Caco-2 (cell line): Measurements from ENCODE around the gene ESPNL. TPM values are rescaled to one million over a fixed set of nuclear protein-coding genes. Genes with fewer than 3 reads are reported as not detected.

ENCODE experiments used
- BruUV-seq: library from RNA; stranded (reverse); fragments of 400-500 nt; replicated peaks from 2 replicates; lab custom pipeline; 2021; lab: Mats Ljungman, UMichigan
- CTCF ChIA-PET: fragments of 300-600 bp; sonication (Branson Sonifier 250); formaldehyde crosslinking; loops from one replicate; lab custom pipeline; 2022; ENCODE audit warnings: antibody characterized with exemption; lab: Charles Lee
- POLR2A ChIA-PET: fragments of 300-600 bp; sonication (Branson Sonifier 250); formaldehyde crosslinking; loops from one replicate; lab custom pipeline; 2022; ENCODE audit warnings: antibody characterized with exemption; lab: Charles Lee
- DNase-seq, 2 experiments: peaks; one replicate each; pipeline versions ENCODE4 v3.0.0 to v3.0.0-alpha.2; 2020 to 2022
- H3K27me3 ChIP-seq: replicated peaks from 2 replicates; pipeline ENCODE4 v1.6.0; 2011; ENCODE audit warnings: low read length; ENCODE audit not compliant: control insufficient read depth, insufficient read depth
- H3K36me3 ChIP-seq: 2 replicates; pipeline ENCODE4 v1.5.1; 2011; ENCODE audit warnings: low read length; ENCODE audit not compliant: control insufficient read depth, insufficient read depth
- H3K4me1 ChIP-seq: fragments of 250-450 bp; sonication (Bioruptor Pico); 2 replicates; pipeline ENCODE4 v1.5.1; 2020; ENCODE audit warnings: mild to moderate bottlenecking
- H3K4me3 ChIP-seq: 2 replicates; pipeline ENCODE4 v1.5.1; 2011; ENCODE audit warnings: low read depth, mild to moderate bottlenecking, control low read depth, low read length
- H3K9me3 ChIP-seq: fragments of 250-450 bp; sonication (Bioruptor Pico); 2 replicates; pipeline ENCODE4 v1.5.1; 2020; ENCODE audit warnings: mild to moderate bottlenecking, moderate library complexity
- H3K27ac Mint-ChIP-seq: one replicate; pipeline ENCODE4 v1.8.0; 2022; ENCODE audit warnings: mixed read lengths; ENCODE audit not compliant: unreplicated experiment
- H3K27me3 Mint-ChIP-seq: one replicate; pipeline ENCODE4 v1.8.0; 2022; ENCODE audit warnings: mixed read lengths; ENCODE audit not compliant: insufficient read depth, unreplicated experiment
- H3K36me3 Mint-ChIP-seq: one replicate; pipeline ENCODE4 v1.8.0; 2022; ENCODE audit warnings: mild to moderate bottlenecking, mixed read lengths; ENCODE audit not compliant: insufficient read depth, unreplicated experiment
- H3K4me1 Mint-ChIP-seq: one replicate; pipeline ENCODE4 v1.8.0; 2022; ENCODE audit warnings: low read depth, mixed read lengths; ENCODE audit not compliant: unreplicated experiment
- H3K4me3 Mint-ChIP-seq: one replicate; pipeline ENCODE4 v1.8.0; 2022; ENCODE audit warnings: mild to moderate bottlenecking, moderate library complexity, mixed read lengths; ENCODE audit not compliant: unreplicated experiment
- H3K9me3 Mint-ChIP-seq: one replicate; pipeline ENCODE4 v1.8.0; 2022; ENCODE audit warnings: mixed read lengths; ENCODE audit not compliant: unreplicated experiment
- intact Hi-C: fragments of 100-400 bp; cut with micrococcal nuclease; formaldehyde crosslinking; loops from one replicate; pipeline ENCODE4 v1.10.0; 2022; ENCODE audit not compliant: unreplicated experiment
- total RNA-seq: library from RNA; stranded (reverse); gene quantifications from 2 replicates; pipeline ENCODE4 v1.2.3, GENCODE V29; 2022
- TF ChIP-seq, protein P1 (sequence below), 2 experiments: fragments of 200-600 bp in 1 of 2; IDR thresholded peaks; 1 replicate in 1 of 2; 2 replicates in 1 of 2; pipeline versions ENCODE4 v1.5.1 to v1.8.0; 2011 to 2022; ENCODE audit warnings: antibody characterized with exemption in 1 of 2, control low read depth in 1 of 2, inconsistent platforms in 1 of 2, low read depth in 1 of 2, low read length in 1 of 2, mild to moderate bottlenecking in 1 of 2, moderate library complexity in 1 of 2; ENCODE audit not compliant: insufficient read depth in 1 of 2, severe bottlenecking in 1 of 2, unreplicated experiment in 1 of 2

ESPNL gene
- total RNA-seq, 1 experiment from 2014 or later, result not detected

DNA sequence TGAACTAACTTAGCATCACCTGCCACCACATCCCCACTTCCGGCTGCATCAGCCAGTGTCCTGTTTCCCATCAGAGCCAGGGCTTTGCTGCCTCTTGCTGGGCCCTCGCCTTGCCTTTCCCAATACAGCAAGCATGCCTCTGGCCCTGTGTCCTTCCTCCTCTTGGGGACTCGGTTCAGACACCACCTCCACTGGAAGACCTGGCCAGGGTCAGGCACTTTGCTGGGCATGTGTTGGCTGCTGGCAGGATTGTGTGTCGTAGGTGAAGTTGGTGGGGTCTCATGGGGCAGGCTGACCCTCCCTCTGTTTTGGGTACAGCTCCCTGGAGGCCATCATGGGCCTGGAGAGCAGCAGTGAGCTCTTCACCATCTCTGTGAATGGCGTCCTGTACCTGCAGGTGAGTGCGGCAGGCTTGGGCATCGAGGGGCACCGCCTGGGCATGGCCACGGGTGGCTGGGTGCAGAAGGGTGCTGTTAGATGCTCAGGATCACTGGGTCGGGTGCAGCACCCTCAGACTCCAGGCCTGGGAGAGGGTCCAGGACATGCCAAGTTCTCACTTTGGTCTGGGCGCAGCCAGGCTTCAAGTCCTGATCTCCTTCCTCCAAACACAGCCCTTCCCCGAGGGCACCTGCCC is 65.3 kb downstream of the ESPNL start:
- BruUV-seq, result no TSS peak
- Mint-ChIP-seq H3K4me3 (no peak overlapping the region), H3K4me1 (no peaks in the 10 kb centered on the region), H3K27me3 (no peaks in the 10 kb centered on the region), H3K27ac (no peak overlapping the region), H3K9me3 (no peaks in the 10 kb centered on the region), H3K36me3 (no peaks in the 10 kb centered on the region)
- Histone ChIP-seq H3K4me3 (no peak overlapping the region), H3K4me1 (no peaks in the 10 kb centered on the region), H3K9me3 (no peaks in the 10 kb centered on the region), H3K36me3 (no peaks in the 10 kb centered on the region), H3K27me3 (no peaks in the 10 kb centered on the region)
- CTCF ChIA-PET, result no interaction called here
- no peak for DNase-seq
- POLR2A ChIA-PET, result no interaction called here
- TF ChIP-seq, protein P1, sequence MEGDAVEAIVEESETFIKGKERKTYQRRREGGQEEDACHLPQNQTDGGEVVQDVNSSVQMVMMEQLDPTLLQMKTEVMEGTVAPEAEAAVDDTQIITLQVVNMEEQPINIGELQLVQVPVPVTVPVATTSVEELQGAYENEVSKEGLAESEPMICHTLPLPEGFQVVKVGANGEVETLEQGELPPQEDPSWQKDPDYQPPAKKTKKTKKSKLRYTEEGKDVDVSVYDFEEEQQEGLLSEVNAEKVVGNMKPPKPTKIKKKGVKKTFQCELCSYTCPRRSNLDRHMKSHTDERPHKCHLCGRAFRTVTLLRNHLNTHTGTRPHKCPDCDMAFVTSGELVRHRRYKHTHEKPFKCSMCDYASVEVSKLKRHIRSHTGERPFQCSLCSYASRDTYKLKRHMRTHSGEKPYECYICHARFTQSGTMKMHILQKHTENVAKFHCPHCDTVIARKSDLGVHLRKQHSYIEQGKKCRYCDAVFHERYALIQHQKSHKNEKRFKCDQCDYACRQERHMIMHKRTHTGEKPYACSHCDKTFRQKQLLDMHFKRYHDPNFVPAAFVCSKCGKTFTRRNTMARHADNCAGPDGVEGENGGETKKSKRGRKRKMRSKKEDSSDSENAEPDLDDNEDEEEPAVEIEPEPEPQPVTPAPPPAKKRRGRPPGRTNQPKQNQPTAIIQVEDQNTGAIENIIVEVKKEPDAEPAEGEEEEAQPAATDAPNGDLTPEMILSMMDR (IDR thresholded peaks at IDR 0.05; ENCODE audit: insufficient read depth in 1 of 2, low read depth in 1 of 2, low read length in 1 of 2, severe bottlenecking in 1 of 2, unreplicated experiment in 1 of 2), result no peak
- intact Hi-C loops, result no loop called here

DNA sequence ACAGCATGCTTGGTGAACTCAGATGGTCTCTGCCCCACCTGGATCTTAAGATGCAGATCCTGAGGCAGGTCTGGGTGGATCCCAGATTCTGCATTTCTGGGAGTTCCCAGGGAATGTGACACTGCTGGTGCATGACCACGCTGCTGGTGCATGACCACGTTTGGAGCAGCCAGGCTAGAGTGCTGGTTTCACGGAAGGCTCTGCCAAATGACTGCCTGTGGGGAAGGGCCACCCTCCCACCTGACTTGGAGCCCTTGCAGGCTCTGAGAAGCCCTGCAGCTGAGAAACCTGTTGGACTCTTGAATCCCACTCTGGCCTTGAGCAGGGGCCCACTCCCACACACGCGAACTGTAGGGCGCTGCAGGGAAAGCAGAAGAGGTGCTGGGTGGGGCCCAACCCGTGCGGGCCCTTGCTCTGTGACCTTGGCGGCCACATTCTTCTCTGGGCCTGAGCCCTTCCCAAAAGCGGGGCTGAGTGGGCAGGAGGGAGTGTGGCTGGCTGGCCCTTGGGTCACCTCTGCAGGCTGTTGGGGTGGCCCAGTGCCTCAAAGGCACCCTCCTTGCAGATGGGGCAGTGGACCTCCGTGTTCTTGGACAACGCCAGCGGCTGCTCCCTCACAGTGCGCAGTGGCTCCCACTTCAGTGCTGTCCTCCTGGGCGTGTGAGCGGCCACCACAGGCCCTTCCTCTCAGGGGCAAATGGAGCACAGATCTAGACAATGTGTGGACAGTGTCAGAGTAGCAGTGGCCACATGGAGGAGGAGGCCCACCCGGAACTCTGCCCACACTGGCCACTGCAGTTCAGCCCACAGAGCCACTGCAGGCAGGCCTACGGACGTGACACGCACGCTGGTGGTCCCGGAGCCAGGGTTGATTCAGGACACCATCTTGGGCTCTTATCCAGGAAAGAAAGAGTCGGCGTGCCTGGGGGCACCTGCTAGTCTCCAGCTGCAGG is 66.5 kb downstream of the ESPNL start:
- Histone ChIP-seq H3K9me3 (no peaks in the 10 kb centered on the region), H3K36me3 (no peaks in the 10 kb centered on the region), H3K4me3 (no peak overlapping the region), H3K4me1 (no peaks in the 10 kb centered on the region), H3K27me3 (no peaks in the 10 kb centered on the region)
- TF ChIP-seq, protein P1 (IDR thresholded peaks at IDR 0.05; ENCODE audit: insufficient read depth in 1 of 2, low read depth in 1 of 2, low read length in 1 of 2, severe bottlenecking in 1 of 2, unreplicated experiment in 1 of 2), result no peak
- no peak overlapping the region for H3K4me3 Mint-ChIP-seq
- no peaks in the 10 kb centered on the region for H3K9me3 Mint-ChIP-seq
- no peak for DNase-seq
- no TSS peak for BruUV-seq
- ChIA-PET POLR2A (no interaction called here), CTCF (no interaction called here)
- no peaks in the 10 kb centered on the region for H3K27me3 Mint-ChIP-seq
- intact Hi-C loops, result no loop called here
- H3K4me1 Mint-ChIP-seq, result no peaks in the 10 kb centered on the region
- H3K27ac Mint-ChIP-seq, result no peak overlapping the region
- peaks cover 6% of the 10 kb centered on the region for H3K36me3 Mint-ChIP-seq

DNA sequence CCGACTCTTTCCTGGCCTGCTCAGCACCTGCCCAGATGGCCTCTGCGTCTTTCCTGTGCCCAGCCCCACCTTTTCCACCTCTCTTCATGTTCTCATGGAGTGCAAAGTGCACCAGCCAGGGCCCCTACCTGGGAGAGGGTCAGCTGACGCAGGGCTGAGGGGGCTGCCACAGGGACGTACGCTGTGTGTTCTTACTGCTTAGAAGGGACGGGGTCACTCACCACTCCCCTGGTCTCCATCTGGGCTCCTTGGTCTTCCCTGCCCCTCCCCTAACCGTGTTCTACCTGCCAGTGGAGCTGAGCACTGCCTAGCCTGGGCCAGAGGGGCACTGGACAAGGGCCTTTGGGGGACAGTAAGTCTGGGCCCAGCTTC is 67.2 kb downstream of the ESPNL start:
- ChIA-PET CTCF (no interaction called here), POLR2A (no interaction called here)
- no TSS peak for BruUV-seq
- no peaks in the 10 kb centered on the region for H3K9me3 Mint-ChIP-seq
- no peaks in the 10 kb centered on the region for H3K27me3 ChIP-seq
- H3K36me3 ChIP-seq, result no peaks in the 10 kb centered on the region
- DNase-seq, result no peak
- peaks cover 10% of the 10 kb centered on the region for H3K36me3 Mint-ChIP-seq
- no peaks in the 10 kb centered on the region for H3K9me3 ChIP-seq
- no peaks in the 10 kb centered on the region for H3K4me1 Mint-ChIP-seq
- H3K4me1 ChIP-seq, result no peaks in the 10 kb centered on the region
- no peak overlapping the region for H3K4me3 ChIP-seq
- no peak overlapping the region for H3K4me3 Mint-ChIP-seq
- H3K27ac Mint-ChIP-seq, result no peak overlapping the region
- intact Hi-C loops, result no loop called here
- TF ChIP-seq, protein P1 (IDR thresholded peaks at IDR 0.05; ENCODE audit: insufficient read depth in 1 of 2, low read depth in 1 of 2, low read length in 1 of 2, severe bottlenecking in 1 of 2, unreplicated experiment in 1 of 2), result no peak
- no peaks in the 10 kb centered on the region for H3K27me3 Mint-ChIP-seq
